GM10248 (cell line): ENCODE measurements around the gene PXYLP1.

Experiments used
- CTCF ChIA-PET: fragments of 300-600 bp; sonication (Branson Sonifier 250); formaldehyde crosslinking; extraction: SDS; loops from one replicate; lab custom pipeline; 2021; ENCODE audit warnings: antibody characterized with exemption; lab: Yijun Ruan, JAX
- POLR2A ChIA-PET: fragments of 350-650 bp; sonication (Branson Sonifier 250); formaldehyde crosslinking; extraction: SDS; loops from one replicate; lab custom pipeline; 2020; ENCODE audit warnings: antibody characterized with exemption; lab: Yijun Ruan, JAX
- DNase-seq: peaks from one replicate; pipeline ENCODE4 v3.0.0; 2012; ENCODE audit errors: extremely low spot score
- TF ChIP-seq, protein P1 (sequence below): IDR thresholded peaks from 2 replicates; pipeline ENCODE4 v1.5.1; 2012; ENCODE audit warnings: mild to moderate bottlenecking, low read depth; ENCODE audit errors: extremely low read depth, missing control alignments, control extremely low read depth

PXYLP1 gene

DNA sequence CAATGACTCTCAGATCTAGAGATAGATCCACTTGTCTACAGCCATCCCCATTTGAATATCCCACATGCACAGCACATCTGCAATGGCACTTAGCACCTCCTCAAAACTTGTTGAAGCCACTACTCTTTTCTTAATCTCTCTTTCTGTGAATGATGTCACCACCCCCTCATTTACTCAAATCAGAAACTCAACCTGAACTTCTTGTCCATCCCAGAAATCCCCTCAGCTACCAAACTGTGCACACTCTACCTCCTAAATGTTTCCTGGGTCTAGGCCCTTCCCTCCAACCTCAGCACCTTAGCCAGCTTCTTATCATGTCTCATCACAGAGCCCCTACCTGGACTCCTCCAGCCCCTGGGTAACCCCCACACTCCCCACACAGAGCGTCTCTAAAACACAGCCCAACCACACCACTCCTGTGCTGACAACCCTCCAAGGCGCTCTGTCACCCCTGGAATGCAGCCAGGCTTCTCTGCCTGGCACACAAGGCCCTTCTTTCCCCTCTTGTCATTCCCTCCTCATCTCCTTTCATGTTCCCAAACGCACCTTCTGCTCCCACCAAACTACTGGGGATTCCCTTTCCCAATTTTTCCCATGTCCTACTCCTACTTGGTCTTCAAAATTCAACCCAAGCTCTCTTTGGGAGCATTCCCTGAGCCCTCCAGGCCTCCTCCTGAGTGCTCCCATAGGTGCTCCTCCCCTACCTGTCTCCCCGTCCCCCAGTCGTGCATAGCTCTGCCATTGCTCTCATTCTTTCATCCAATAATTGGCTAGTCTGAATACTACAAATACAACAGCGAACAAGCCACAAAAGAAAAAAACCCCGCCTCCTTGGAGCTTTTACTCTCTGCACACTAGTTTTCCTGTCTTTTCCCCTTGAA lies 96.9 kb downstream of the PXYLP1 start:
- TF ChIP-seq, protein P1, sequence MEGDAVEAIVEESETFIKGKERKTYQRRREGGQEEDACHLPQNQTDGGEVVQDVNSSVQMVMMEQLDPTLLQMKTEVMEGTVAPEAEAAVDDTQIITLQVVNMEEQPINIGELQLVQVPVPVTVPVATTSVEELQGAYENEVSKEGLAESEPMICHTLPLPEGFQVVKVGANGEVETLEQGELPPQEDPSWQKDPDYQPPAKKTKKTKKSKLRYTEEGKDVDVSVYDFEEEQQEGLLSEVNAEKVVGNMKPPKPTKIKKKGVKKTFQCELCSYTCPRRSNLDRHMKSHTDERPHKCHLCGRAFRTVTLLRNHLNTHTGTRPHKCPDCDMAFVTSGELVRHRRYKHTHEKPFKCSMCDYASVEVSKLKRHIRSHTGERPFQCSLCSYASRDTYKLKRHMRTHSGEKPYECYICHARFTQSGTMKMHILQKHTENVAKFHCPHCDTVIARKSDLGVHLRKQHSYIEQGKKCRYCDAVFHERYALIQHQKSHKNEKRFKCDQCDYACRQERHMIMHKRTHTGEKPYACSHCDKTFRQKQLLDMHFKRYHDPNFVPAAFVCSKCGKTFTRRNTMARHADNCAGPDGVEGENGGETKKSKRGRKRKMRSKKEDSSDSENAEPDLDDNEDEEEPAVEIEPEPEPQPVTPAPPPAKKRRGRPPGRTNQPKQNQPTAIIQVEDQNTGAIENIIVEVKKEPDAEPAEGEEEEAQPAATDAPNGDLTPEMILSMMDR = no peak
- CTCF ChIA-PET = interaction anchor here (1.3 to 4.0 kb wide), 7 partner anchors 8 to 126 kb away, joined by 3 to 17 read pairs (median 6); no protein-coding TSS in a partner anchor
- DNase-seq = peak; percentile 64

DNA sequence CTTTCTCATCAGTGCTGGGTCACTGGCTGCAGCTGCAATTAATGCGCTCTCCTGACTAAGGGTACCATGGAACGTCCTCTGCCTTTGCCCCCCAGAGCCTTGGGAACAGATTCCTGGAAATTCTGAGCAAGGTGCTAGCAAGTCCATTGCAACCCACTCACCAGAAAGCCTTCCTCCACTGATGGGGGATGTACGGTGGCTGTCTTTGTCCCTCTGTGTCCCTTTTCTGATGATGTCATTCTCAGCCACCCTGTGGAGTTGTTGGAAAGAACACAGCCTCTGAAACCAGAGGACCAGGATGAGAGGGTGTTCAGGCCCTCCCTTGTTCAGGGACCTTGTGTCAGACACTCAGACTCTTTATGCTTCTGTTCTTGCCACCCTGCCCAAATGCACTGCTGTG lies 98.6 kb downstream of the PXYLP1 start:
- ChIA-PET POLR2A (no interaction called here), CTCF (interaction anchor here (1.4 to 3.5 kb wide), 4 partner anchors 15 to 123 kb away, joined by 4 to 23 read pairs (median 8); no protein-coding TSS in a partner anchor)
- TF ChIP-seq, protein P1 = no peak
- DNase-seq = no peak

More for the DNA sequence above, 96.9 kb downstream of the PXYLP1 start:
- POLR2A ChIA-PET = no interaction called here

DNA sequence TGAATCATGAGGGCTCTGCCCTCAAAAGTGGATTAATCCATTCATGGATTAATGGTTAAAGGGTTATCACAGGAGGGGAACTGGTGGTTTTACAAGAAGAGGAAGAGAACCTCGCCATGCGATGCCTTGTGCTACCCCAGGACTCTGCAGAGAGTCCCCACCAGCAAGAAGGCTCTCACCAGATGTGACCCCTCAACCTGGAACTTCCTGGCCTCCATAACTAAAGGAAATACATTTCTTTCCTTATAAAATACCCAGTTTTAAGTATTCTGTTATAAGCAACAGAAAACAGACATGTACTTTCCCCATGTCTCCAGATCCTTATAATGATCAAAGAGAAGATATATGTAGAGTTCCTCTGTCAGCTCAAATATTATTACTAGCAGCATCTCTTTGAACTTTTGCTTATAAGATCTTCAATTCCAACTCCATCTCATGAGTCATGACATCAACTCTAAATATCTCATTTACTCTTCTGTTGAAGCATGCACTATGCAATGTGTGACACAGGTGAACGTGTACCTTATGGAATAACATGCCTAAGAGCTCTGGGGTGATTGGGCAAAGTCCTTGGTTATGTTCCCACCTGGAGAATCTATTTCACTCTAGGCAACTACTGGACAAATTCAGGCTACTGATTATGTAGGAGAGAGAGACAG lies 99.2 kb downstream of the PXYLP1 start:
- POLR2A ChIA-PET = no interaction called here
- no peak for DNase-seq
- CTCF ChIA-PET = interaction anchor here (0.9 to 7.4 kb wide), 11 partner anchors 9 to 124 kb away, joined by 4 to 45 read pairs (median 4); no protein-coding TSS in a partner anchor
- TF ChIP-seq, protein P1 = no peak

DNA sequence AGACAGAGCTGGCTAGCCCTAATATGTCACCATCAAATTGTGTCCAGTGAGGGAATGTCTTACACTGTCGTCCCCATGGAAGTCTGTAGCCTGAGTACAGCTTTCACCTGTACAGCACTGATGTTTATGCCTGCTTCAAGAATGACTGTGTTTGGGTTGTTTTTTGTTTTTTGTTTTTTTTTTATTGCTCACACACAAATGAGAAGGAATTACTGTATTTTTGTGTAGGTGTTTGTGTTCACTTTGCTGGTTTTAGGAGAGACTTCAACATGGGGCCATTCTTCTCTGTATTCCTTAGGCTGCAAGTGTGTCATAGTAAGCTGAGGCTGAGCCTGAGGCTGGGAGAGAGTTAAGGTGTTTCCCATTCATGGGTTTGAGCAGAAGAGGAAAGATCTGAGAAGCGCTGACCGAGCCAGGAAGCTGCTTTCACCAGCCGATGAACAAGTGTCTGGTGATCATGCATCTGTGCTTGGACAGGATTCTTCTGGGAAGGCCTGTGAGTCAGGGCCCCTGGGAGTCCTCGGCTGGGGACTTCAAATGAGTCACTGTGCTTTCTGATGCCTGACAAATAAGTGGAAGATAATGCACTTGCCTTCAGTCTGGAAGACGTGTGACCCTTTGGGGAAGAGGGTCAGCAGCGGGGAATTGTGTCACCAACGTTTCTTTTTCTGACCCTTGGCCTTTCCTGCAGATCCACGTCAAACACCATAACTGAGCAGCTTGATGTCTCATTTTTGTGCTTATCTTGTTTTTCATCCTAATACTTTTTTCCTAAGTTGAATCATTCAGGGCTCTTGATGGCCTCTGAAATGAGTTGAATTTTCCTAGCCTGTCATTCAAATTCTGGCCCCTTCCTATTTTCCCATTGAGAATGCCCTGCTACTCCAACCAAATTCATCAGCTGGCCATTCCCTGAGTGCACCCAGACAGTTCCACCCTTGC lies 100.0 kb downstream of the PXYLP1 start:
- CTCF ChIA-PET = interaction anchor here (0.9 to 7.4 kb wide), 13 partner anchors 9 to 123 kb away, joined by 3 to 45 read pairs (median 4); no protein-coding TSS in a partner anchor
- POLR2A ChIA-PET = no interaction called here
- TF ChIP-seq, protein P1 = no peak
- DNase-seq = no peak

DNA sequence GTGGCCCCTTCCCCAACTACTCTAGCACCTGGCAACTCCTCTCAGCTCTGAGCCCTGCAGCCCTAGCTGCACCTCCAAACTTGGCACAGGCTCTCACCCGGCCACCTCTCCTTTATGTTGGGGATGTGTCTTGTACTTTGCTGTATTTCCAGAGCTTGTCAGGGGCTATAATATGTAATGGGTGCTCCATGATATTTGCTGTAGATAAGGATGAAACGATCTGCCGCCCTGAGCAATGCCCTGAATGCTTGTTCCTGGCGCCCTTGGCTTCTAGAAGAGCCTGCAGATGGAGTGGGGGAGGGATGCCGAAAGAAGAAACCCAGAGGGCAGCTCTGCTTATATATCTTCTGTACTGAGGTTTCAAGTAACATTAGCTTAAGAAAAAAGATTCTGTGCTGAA lies 100.8 kb downstream of the PXYLP1 start:
- POLR2A ChIA-PET = no interaction called here
- no peak for DNase-seq
- CTCF ChIA-PET = interaction anchor here (1.2 to 7.4 kb wide), 9 partner anchors 10 to 122 kb away, joined by 3 to 45 read pairs (median 10); no protein-coding TSS in a partner anchor
- TF ChIP-seq, protein P1 = no peak
